Tibial nerve (tissue), 4 donors: ENCODE results near the gene EPS8L3.

Experiments
- EP300 ChIP-seq, 2 donors: sonication (generic); formaldehyde crosslinking; IDR thresholded peaks; one replicate each; pipeline ENCODE4 v1.6.1; 2017; ENCODE audit warnings: antibody characterized with exemption in 2 of 2, mild to moderate bottlenecking in 1 of 2
- POLR2A ChIP-seq, 2 donors: fragments of 450-650 bp; IDR thresholded peaks; one replicate each; pipeline ENCODE4 v1.6.1; 2017; ENCODE audit warnings: antibody characterized with exemption in 2 of 2, mild to moderate bottlenecking in 2 of 2, moderate library complexity in 2 of 2
- TF ChIP-seq, protein P1 (sequence below), 5 experiments: fragments of 200-600 bp in 3 of 5; fragments of 450-650 bp in 2 of 5; sonication (generic) in 3 of 5; IDR thresholded peaks; one replicate each; pipeline ENCODE4 v1.5.1; 2016 to 2019; ENCODE audit warnings: antibody characterized with exemption in 5 of 5, mild to moderate bottlenecking in 3 of 5, moderate library complexity in 2 of 5

GRCh38 chr1:109761227-109762038, 2.3 kb downstream of the EPS8L3 start:
- TF ChIP-seq POLR2A (IDR thresholded peaks at IDR 0.05): no peak
- TF ChIP-seq, protein P1, sequence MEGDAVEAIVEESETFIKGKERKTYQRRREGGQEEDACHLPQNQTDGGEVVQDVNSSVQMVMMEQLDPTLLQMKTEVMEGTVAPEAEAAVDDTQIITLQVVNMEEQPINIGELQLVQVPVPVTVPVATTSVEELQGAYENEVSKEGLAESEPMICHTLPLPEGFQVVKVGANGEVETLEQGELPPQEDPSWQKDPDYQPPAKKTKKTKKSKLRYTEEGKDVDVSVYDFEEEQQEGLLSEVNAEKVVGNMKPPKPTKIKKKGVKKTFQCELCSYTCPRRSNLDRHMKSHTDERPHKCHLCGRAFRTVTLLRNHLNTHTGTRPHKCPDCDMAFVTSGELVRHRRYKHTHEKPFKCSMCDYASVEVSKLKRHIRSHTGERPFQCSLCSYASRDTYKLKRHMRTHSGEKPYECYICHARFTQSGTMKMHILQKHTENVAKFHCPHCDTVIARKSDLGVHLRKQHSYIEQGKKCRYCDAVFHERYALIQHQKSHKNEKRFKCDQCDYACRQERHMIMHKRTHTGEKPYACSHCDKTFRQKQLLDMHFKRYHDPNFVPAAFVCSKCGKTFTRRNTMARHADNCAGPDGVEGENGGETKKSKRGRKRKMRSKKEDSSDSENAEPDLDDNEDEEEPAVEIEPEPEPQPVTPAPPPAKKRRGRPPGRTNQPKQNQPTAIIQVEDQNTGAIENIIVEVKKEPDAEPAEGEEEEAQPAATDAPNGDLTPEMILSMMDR (IDR thresholded peaks at IDR 0.05): no peak
- no peak for TF ChIP-seq EP300 (IDR thresholded peaks at IDR 0.05)
